PFSK-1 (cell line): ENCODE results near the gene TAF1C.

Experiments
- FOXP2 ChIP-seq: optimal IDR thresholded peaks from 2 replicates; pipeline ENCODE3; 2011; ENCODE audit warnings: borderline replicate concordance, control low read depth, inconsistent platforms; ENCODE audit not compliant: insufficient read depth; ENCODE audit errors: extremely low read length, extremely low read depth
- POLR2AphosphoS5 ChIP-seq: IDR thresholded peaks from 2 replicates; pipeline ENCODE4 v1.6.1; 2012; ENCODE audit warnings: low read depth, mild to moderate bottlenecking, control low read depth, low read length, moderate library complexity
- SIN3A ChIP-seq: IDR thresholded peaks from 2 replicates; pipeline ENCODE4 v1.6.1; 2012; ENCODE audit warnings: mild to moderate bottlenecking, low read length, moderate library complexity, borderline replicate concordance; ENCODE audit not compliant: insufficient read depth
- TAF1 ChIP-seq: IDR thresholded peaks from 2 replicates; pipeline ENCODE4 v1.6.1; 2012; ENCODE audit warnings: low read length, control low read depth, borderline replicate concordance; ENCODE audit not compliant: insufficient read depth
- TF ChIP-seq, protein P1 (sequence below), 2 experiments: IDR thresholded peaks; 2 replicates each; pipeline versions ENCODE4 v1.6.1 to v1.8.0; 2011 to 2012; ENCODE audit warnings: low read depth in 2 of 2, low read length in 2 of 2, control low read depth in 1 of 2, inconsistent platforms in 1 of 2, mild to moderate bottlenecking in 1 of 2, moderate library complexity in 1 of 2; ENCODE audit not compliant: insufficient read depth in 1 of 2

The TAF1C gene

DNA sequence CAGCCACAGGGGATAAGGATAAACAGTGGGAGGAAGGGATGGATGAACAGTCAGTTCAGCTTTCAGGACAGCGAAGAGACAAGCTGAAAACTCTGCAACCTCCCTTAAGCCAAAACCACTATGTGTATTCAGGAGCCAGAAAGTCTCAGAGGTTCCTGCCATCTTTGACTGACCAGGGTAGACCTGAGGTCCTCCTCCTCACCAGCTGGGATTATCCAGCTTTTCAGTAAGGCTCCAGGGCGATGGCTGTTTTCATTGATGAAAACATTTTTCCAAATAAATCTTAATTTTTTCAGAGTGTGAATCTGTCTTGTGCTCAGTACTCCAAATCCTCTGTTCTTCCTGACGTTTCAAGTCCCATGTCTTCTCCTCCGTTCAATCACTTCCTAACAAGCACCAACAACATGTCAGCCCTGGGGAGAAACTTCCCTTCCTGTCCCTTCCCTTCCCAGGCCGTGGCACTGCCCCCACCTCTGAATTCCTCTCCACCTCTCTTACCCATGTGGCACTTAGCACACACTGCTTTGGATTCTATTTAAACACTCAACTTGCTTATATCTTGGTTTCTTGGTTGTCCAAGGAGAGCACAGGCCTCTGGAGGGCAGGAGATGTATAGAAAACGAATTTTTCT is 47.1 kb downstream of the TAF1C start:
- TF ChIP-seq POLR2AphosphoS5, result no peak

DNA sequence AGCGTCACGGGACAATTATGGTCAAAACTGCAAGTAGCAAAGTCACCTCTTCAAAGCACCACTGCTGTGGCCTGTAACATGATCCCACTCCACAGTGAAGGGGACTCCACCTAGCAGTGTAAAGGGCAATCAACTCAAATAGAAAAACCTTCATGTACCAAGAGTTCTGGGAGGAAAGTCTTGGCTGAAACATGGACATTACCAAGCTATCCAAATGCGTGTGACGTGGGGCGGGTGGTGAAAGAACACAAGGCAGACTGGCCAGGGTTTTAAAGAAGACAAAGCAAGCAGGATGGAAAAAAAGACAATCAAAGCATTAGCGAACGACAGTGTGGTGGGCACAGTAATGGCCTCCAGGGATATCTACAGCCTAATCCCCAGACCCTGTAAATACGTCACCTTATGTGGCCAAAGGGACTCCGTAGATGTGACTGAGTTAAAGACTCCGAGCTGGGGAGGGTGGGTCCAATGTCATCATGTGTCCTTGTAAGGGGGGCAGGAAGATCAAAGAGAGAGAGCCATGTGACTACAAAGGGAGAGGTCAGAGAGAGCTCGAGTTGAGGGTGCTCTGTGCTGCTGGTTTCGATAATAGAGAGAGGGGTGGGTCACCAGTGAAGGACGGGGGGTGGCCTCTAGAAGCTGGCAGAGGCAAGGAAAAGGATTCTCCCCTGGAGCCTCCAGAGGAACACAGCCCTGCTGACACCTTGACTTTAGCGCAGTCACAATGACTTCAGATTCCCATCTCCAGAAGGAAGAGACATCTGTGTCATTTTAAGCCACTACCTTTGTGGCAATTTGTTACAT is 47.8 kb downstream of the TAF1C start:
- TF ChIP-seq SIN3A, result no peak
- no peak for TF ChIP-seq POLR2AphosphoS5
- TF ChIP-seq, protein P1, sequence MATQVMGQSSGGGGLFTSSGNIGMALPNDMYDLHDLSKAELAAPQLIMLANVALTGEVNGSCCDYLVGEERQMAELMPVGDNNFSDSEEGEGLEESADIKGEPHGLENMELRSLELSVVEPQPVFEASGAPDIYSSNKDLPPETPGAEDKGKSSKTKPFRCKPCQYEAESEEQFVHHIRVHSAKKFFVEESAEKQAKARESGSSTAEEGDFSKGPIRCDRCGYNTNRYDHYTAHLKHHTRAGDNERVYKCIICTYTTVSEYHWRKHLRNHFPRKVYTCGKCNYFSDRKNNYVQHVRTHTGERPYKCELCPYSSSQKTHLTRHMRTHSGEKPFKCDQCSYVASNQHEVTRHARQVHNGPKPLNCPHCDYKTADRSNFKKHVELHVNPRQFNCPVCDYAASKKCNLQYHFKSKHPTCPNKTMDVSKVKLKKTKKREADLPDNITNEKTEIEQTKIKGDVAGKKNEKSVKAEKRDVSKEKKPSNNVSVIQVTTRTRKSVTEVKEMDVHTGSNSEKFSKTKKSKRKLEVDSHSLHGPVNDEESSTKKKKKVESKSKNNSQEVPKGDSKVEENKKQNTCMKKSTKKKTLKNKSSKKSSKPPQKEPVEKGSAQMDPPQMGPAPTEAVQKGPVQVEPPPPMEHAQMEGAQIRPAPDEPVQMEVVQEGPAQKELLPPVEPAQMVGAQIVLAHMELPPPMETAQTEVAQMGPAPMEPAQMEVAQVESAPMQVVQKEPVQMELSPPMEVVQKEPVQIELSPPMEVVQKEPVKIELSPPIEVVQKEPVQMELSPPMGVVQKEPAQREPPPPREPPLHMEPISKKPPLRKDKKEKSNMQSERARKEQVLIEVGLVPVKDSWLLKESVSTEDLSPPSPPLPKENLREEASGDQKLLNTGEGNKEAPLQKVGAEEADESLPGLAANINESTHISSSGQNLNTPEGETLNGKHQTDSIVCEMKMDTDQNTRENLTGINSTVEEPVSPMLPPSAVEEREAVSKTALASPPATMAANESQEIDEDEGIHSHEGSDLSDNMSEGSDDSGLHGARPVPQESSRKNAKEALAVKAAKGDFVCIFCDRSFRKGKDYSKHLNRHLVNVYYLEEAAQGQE (IDR thresholded peaks at IDR 0.05; ENCODE audit: insufficient read depth in 1 of 2, low read depth in 2 of 2, low read length in 2 of 2), result no peak
- no peak for TF ChIP-seq FOXP2
- no peak for TF ChIP-seq TAF1

DNA sequence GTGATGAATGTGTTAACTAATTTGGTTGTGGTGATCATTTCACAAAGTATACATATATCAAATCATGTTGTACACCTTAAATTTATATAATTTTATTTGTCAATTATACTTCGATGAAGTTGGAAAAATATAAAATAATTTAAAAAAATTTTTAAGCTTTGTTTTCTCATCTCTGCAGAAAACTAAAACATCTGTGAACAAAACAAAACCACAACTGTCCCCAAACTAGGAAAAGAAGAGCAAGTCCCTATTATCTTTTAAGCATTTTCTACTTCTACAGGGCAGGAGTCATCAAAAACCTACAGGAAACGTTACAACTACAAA is 48.4 kb downstream of the TAF1C start:
- TF ChIP-seq SIN3A, result no peak
- TF ChIP-seq, protein P1 (IDR thresholded peaks at IDR 0.05; ENCODE audit: insufficient read depth in 1 of 2, low read depth in 2 of 2, low read length in 2 of 2), result no peak

DNA sequence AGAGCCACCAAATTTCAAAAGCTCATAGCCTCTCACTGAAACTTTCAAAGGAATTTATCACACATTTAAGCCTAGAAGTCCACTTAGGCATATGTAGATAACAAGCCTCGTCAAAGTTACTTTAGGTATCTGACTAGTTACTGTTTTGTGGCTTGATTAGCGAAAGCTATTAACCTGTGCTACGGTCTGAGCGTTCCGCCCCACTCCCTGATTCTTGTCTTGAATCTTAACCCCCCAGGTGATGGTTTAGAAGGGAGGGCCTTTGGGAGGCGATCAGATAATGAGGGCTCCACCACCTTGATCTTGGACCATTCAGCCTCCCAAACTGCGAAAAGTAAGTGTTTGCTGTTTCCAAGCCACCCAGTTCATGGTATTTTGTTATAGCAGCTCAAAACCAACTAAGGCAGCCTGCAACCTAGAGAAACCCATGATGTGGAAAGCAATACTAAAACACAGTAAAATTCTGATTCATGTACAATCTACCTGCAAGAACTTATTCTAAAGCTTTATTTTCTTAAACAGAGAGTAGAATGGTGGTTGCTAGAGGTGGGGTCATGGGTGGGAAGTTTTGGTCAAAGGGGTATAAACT is 49.0 kb downstream of the TAF1C start:
- TF ChIP-seq POLR2AphosphoS5, result no peak
- TF ChIP-seq FOXP2, result no peak
- TF ChIP-seq, protein P1 (IDR thresholded peaks at IDR 0.05; ENCODE audit: insufficient read depth in 1 of 2, low read depth in 2 of 2, low read length in 2 of 2), result no peak
- no peak for TF ChIP-seq SIN3A
- no peak for TF ChIP-seq TAF1

DNA sequence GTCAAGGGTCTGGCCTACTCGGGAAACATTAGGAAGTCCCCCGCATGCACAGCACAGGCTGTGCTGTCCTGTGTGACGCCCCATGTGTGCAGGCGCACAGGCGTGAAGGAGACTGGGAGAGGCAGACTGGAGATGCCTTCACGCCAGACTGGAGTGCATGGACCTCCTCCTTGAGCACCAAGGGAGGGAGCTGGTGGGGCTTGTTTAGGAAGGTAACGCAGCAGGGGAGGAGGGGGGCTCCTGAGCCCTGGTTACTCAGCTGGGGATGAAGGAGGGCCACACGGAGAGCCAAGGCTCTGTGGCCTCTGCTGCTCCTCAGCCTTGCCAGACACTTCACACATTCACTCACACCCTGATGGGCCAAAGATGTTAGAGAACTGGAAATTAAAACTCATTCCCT is 49.6 kb downstream of the TAF1C start:
- TF ChIP-seq FOXP2, result no peak

DNA sequence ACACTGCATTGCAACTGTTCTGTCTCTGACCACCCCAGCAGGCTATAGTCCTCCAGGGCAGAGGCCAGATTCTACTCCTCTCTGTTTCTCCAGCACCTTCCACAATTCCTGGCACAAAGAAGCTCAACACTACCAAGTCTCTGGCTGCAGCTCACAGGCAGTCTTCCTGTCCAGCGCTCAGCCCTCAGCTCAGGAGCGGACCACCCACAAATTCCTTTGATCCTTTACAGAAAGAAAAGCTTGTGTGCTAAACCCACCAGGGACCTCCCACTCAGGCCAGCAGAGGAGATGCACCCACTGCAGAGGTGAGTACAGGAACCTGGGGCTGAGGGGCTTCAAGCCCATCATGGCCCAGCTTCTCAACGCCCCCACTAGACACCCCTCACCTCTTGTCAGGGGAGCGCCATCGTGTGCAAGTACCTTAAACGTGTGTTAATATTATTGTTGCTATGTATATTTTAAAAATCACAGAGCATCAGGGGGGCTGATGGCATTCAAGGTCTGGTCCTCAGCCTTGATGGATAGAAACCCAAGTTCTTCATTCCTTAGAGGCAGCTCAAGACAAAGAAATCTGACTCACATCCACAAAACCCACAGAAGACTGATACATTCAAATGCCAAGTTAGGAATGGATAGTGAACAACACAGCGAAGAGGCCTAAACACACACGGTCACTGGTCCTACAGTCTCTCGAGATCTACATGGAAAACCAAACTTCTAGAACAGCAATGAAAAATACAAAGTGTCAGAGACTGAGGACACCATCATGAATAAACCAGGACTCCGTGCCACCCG is 50.3 kb downstream of the TAF1C start:
- no peak for TF ChIP-seq FOXP2
- TF ChIP-seq SIN3A, result no peak
- TF ChIP-seq, protein P1 (IDR thresholded peaks at IDR 0.05; ENCODE audit: insufficient read depth in 1 of 2, low read depth in 2 of 2, low read length in 2 of 2), result no peak
- TF ChIP-seq TAF1, result no peak
- no peak for TF ChIP-seq POLR2AphosphoS5
